H1 (cell line): Measurements from ENCODE around the gene ATXN7. TPM values are rescaled to one million over a fixed set of nuclear protein-coding genes. Genes with fewer than 3 reads are reported as not detected.

Experiments
- CTCF ChIA-PET: fragments of 300-600 bp; sonication (Branson Sonifier 250); formaldehyde crosslinking; loops from one replicate; lab custom pipeline; 2021; ENCODE audit not compliant: partially characterized antibody; lab: Charles Lee
- POLR2A ChIA-PET: fragments of 300-600 bp; sonication (Branson Sonifier 250); formaldehyde crosslinking; loops from one replicate; lab custom pipeline; 2021; ENCODE audit warnings: inconsistent platforms; ENCODE audit not compliant: partially characterized antibody; lab: Charles Lee
- DNase-seq, 2 experiments: peaks; one replicate each; pipeline versions ENCODE4 v3.0.0 to v3.0.0-alpha.2; 2010 to 2022; ENCODE audit warnings: low spot score in 2 of 2, low read depth in 1 of 2, mixed read lengths in 1 of 2
- FAIRE-seq: peaks from 2 replicates; lab custom pipeline; 2011; peaks lifted over from hg19 to GRCh38; lab: Jason Lieb, UNC
- H2AFZ ChIP-seq: 2 replicates; pipeline ENCODE4 v1.8.1; 2012; ENCODE audit warnings: low read length, inconsistent platforms
- H2AK5ac ChIP-seq: 2 replicates; pipeline ENCODE4 v1.6.1; 2013; ENCODE audit warnings: low read depth, low read length
- H2BK120ac ChIP-seq: replicated peaks from 2 replicates; pipeline ENCODE3; 2013; ENCODE audit warnings: low read depth, low read length, inconsistent platforms
- H2BK12ac ChIP-seq: 2 replicates; pipeline ENCODE4 v1.6.1; 2013; ENCODE audit warnings: low read depth, low read length
- H2BK15ac ChIP-seq: 2 replicates; pipeline ENCODE4 v1.6.1; 2013; ENCODE audit warnings: low read length
- H2BK20ac ChIP-seq: 2 replicates; pipeline ENCODE4 v1.6.1; 2013; ENCODE audit warnings: low read length
- H2BK5ac ChIP-seq: 2 replicates; pipeline ENCODE4 v1.6.1; 2013; ENCODE audit warnings: low read depth, low read length
- H3K14ac ChIP-seq: 2 replicates; pipeline ENCODE4 v1.6.1; 2013; ENCODE audit warnings: inconsistent platforms; ENCODE audit not compliant: insufficient read length
- H3K18ac ChIP-seq: 2 replicates; pipeline ENCODE4 v1.6.1; 2013; ENCODE audit warnings: low read length; ENCODE audit errors: extremely low read depth
- H3K23ac ChIP-seq: 2 replicates; pipeline ENCODE4 v1.6.1; 2013; ENCODE audit warnings: inconsistent platforms; ENCODE audit not compliant: insufficient read length
- H3K23me2 ChIP-seq: 2 replicates; pipeline ENCODE4 v1.6.1; 2013; ENCODE audit warnings: low read depth, low read length
- H3K27ac ChIP-seq: 2 replicates; pipeline ENCODE4 v1.6.1; 2011; ENCODE audit warnings: low read depth, low read length, inconsistent platforms
- H3K27me3 ChIP-seq, 4 experiments: replicated peaks in 1 of 4; 1 replicate in 1 of 4; 2 replicates in 3 of 4; pipeline versions ENCODE4 v1.6.1 to v1.8.1; 2011 to 2013; ENCODE audit warnings: low read length in 3 of 4, mild to moderate bottlenecking in 3 of 4, inconsistent platforms in 2 of 4, mixed read lengths in 2 of 4, moderate library complexity in 1 of 4; ENCODE audit not compliant: control insufficient read depth in 3 of 4, insufficient read depth in 3 of 4; ENCODE audit errors: extremely low read depth in 1 of 4
- H3K36me3 ChIP-seq, 4 experiments: 2 replicates each; pipeline versions ENCODE4 v1.6.1 to v1.8.1; 2011 to 2013; ENCODE audit warnings: mild to moderate bottlenecking in 4 of 4, low read length in 3 of 4, moderate library complexity in 2 of 4, control low read depth in 1 of 4, inconsistent platforms in 1 of 4; ENCODE audit not compliant: insufficient read depth in 4 of 4, control insufficient read depth in 2 of 4
- H3K4ac ChIP-seq: replicated peaks from 2 replicates; pipeline ENCODE3; 2013; ENCODE audit warnings: low read length, low read depth, mixed read lengths, inconsistent platforms; ENCODE audit not compliant: insufficient read length
- H3K4me1 ChIP-seq, 4 experiments: replicated peaks in 1 of 4; 1 replicate in 1 of 4; 2 replicates in 3 of 4; pipeline versions ENCODE4 v1.6.1 to v1.8.1; 2011 to 2013; ENCODE audit warnings: low read length in 3 of 4, inconsistent platforms in 2 of 4, mixed read lengths in 1 of 4; ENCODE audit not compliant: insufficient read depth in 4 of 4, control insufficient read depth in 3 of 4
- H3K4me2 ChIP-seq, 2 experiments: 2 replicates each; pipeline versions ENCODE4 v1.6.1 to v1.8.1; 2011 to 2013; ENCODE audit warnings: low read depth in 2 of 2, low read length in 2 of 2, control low read depth in 1 of 2, inconsistent platforms in 1 of 2, mild to moderate bottlenecking in 1 of 2; ENCODE audit not compliant: insufficient read depth in 1 of 2
- H3K4me3 ChIP-seq, 4 experiments: fragments of 200-600, 300-600 bp in 1 of 4; sonication (generic), shearing (Covaris generic), sonication (Bioruptor Twin) in 1 of 4; 2 replicates each; pipeline versions ENCODE4 v1.5.1 to v1.8.1; 2011 to 2016; ENCODE audit warnings: low read length in 4 of 4, low read depth in 3 of 4, control low read depth in 2 of 4, inconsistent platforms in 2 of 4, mild to moderate bottlenecking in 2 of 4, mixed read lengths in 1 of 4, moderate library complexity in 1 of 4; ENCODE audit not compliant: insufficient read depth in 2 of 4; ENCODE audit errors: extremely low read depth in 1 of 4
- H3K56ac ChIP-seq: replicated peaks from 2 replicates; pipeline ENCODE3; 2013; ENCODE audit warnings: low read depth, mild to moderate bottlenecking, mixed read lengths, low read length, inconsistent platforms; ENCODE audit not compliant: insufficient read length
- H3K79me1 ChIP-seq: 2 replicates; pipeline ENCODE4 v1.6.1; 2013; ENCODE audit warnings: low read depth, low read length, control low read depth
- H3K79me2 ChIP-seq, 2 experiments: 2 replicates each; pipeline versions ENCODE4 v1.6.1 to v1.8.1; 2012 to 2013; ENCODE audit warnings: low read length in 2 of 2, mild to moderate bottlenecking in 2 of 2, inconsistent platforms in 1 of 2; ENCODE audit not compliant: insufficient read depth in 2 of 2, control insufficient read depth in 1 of 2
- H3K9ac ChIP-seq, 4 experiments: replicated peaks in 1 of 4; 1 replicate in 1 of 4; 2 replicates in 3 of 4; pipeline versions ENCODE4 v1.6.1 to v1.8.1; 2011 to 2013; ENCODE audit warnings: low read depth in 3 of 4, low read length in 3 of 4, control low read depth in 2 of 4, mild to moderate bottlenecking in 2 of 4, moderate library complexity in 2 of 4, inconsistent platforms in 1 of 4; ENCODE audit errors: extremely low read depth in 1 of 4
- H3K9me3 ChIP-seq, 2 experiments: 2 replicates each; pipeline versions ENCODE4 v1.6.1 to v1.8.1; 2012 to 2013; ENCODE audit warnings: mild to moderate bottlenecking in 2 of 2, moderate library complexity in 2 of 2, control low read depth in 1 of 2, inconsistent platforms in 1 of 2, low read depth in 1 of 2, low read length in 1 of 2, mixed read lengths in 1 of 2; ENCODE audit not compliant: insufficient read depth in 2 of 2
- H4K20me1 ChIP-seq, 2 experiments: replicated peaks in 1 of 2; 2 replicates each; pipeline versions ENCODE3 to v1.8.1; 2011 to 2013; ENCODE audit warnings: inconsistent platforms in 2 of 2, low read length in 2 of 2, mild to moderate bottlenecking in 1 of 2; ENCODE audit not compliant: insufficient read depth in 2 of 2, control insufficient read depth in 1 of 2
- H4K5ac ChIP-seq: 2 replicates; pipeline ENCODE4 v1.6.1; 2013; ENCODE audit warnings: low read length, low read depth, mixed read lengths, inconsistent platforms; ENCODE audit not compliant: insufficient read length
- H4K8ac ChIP-seq: 2 replicates; pipeline ENCODE4 v1.8.0; 2013; ENCODE audit warnings: mild to moderate bottlenecking, moderate library complexity, low read length, inconsistent platforms; ENCODE audit not compliant: insufficient read depth; ENCODE audit errors: extremely low read depth
- H4K91ac ChIP-seq: replicated peaks from 2 replicates; pipeline ENCODE3; 2013; ENCODE audit warnings: low read length, mixed read lengths, inconsistent platforms; ENCODE audit not compliant: insufficient read length
- CHD2 ChIP-seq: IDR thresholded peaks from 2 replicates; pipeline ENCODE4 v1.6.1; 2012; ENCODE audit warnings: low read length, improper control_type of control experiment
- EZH2 ChIP-seq: fragments of 200-600 bp; sonication (generic); IDR thresholded peaks from 2 replicates; pipeline ENCODE4 v1.7.1; 2012; ENCODE audit warnings: low read depth, mild to moderate bottlenecking, moderate library complexity, low read length, inconsistent platforms; ENCODE audit not compliant: severe bottlenecking
- MAX ChIP-seq: IDR thresholded peaks from 2 replicates; pipeline ENCODE4 v1.6.1; 2012; ENCODE audit warnings: inconsistent platforms
- POLR2AphosphoS5 ChIP-seq: IDR thresholded peaks from 2 replicates; pipeline ENCODE4 v1.6.1; 2011; ENCODE audit warnings: low read depth, low read length
- TEAD4 ChIP-seq: IDR thresholded peaks from 2 replicates; pipeline ENCODE4 v1.6.1; 2012; ENCODE audit warnings: low read depth, low read length, inconsistent platforms, mixed read lengths
- USF2 ChIP-seq: IDR thresholded peaks from 2 replicates; pipeline ENCODE4 v1.6.1; 2011; ENCODE audit warnings: low read length, improper control_type of control experiment
- WGBS, 2 experiments: shearing (Covaris generic) in 1 of 2; methylation state at CpG; one replicate each; pipeline versions ENCODE4 v1.1.6 to v1.1.7; 2013 to 2015; ENCODE audit warnings: low lambda C conversion rate in 2 of 2, mixed read lengths in 2 of 2, inconsistent platforms in 1 of 2, low coverage in 1 of 2, missing lambda C conversion rate in 1 of 2; ENCODE audit not compliant: insufficient replicate concordance in 2 of 2, insufficient coverage in 1 of 2, insufficient read length in 1 of 2; ENCODE audit errors: extremely low coverage in 1 of 2, missing lambda C conversion rate in 1 of 2; 5-methylcytosine and 5-hydroxymethylcytosine counted together
- polyA plus RNA-seq, 7 experiments: library from polyadenylated mRNA; depleted of rRNA in 3 of 7; stranded (reverse) in 5 of 7; unstranded in 2 of 7; fragments of >200 nt in 5 of 7; fragments of 200-250 nt in 2 of 7; gene quantifications; 1 replicate in 5 of 7; 2 replicates in 1 of 7; 4 replicates in 1 of 7; pipeline versions ENCODE4 v1.2.1 to v1.2.3, GENCODE V29; 2011 to 2013; ENCODE audit warnings: missing spikeins in 2 of 7, mixed read lengths in 2 of 7
- total RNA-seq: library from RNA; stranded (reverse); fragmentation: NEBNext Ultra II Directional; extraction: Animal tissue kit (Norgen Biotek cat#: 25700); gene quantifications from 2 replicates; pipeline ENCODE4 v1.2.1, GENCODE V29; 2021

Gene ATXN7
- total and polyA plus RNA-seq, 2 of the 8 experiments (the other 6 are each of a cell fraction or from before 2014, with no cell fraction given) = 15.5 to 16.8 TPM

GRCh38 chr3:64002233-64002632 is 138.6 kb downstream of the ATXN7 start:
- WGBS, 2 experiments = 81% methylated on average over 4 of the region's 4 CpGs; no CpG with 5 or more reads in 1 of the 2 experiments

More at GRCh38 chr3:64002233-64002632, 138.6 kb downstream of the ATXN7 start:
- no peak for FAIRE-seq
- no peak overlapping the region for H4K91ac ChIP-seq
- H3K18ac ChIP-seq = no peak overlapping the region
- no peak overlapping the region for H2BK5ac ChIP-seq
- no peak overlapping the region for H3K27ac ChIP-seq
- peaks cover 0 to 2% of the 10 kb centered on the region in 2 experiments for H4K20me1 ChIP-seq
- H3K79me1 ChIP-seq = no peaks in the 10 kb centered on the region
- no peak overlapping the region for H3K14ac ChIP-seq
- H3K23me2 ChIP-seq = no peaks in the 10 kb centered on the region
- no peak overlapping the region for H3K4me2 ChIP-seq
- POLR2A ChIA-PET = no interaction called here
- H2BK20ac ChIP-seq = no peak overlapping the region
- no peak overlapping the region for H3K56ac ChIP-seq
- no peak overlapping the region for H2BK12ac ChIP-seq
- H3K27me3 ChIP-seq = no peaks in the 10 kb centered on the region
- H3K4me1 ChIP-seq = peaks cover 3 to 6% (median 5%) of the 10 kb centered on the region in 4 experiments; a peak in 4 of 7 replicates
- no peak overlapping the region for H3K4me3 ChIP-seq
- H2BK120ac ChIP-seq = no peak overlapping the region
- DNase-seq = no peak
- H2AK5ac ChIP-seq = no peak overlapping the region
- H3K9ac ChIP-seq = no peak overlapping the region
- H3K23ac ChIP-seq = no peak overlapping the region
- TF ChIP-seq POLR2AphosphoS5 (no peak), MAX (no peak), EZH2 (no peak), USF2 (no peak), TEAD4 (no peak), CHD2 (no peak)
- no peak overlapping the region for H2AFZ ChIP-seq
- no peak overlapping the region for H3K4ac ChIP-seq
- no peak overlapping the region for H2BK15ac ChIP-seq
- H3K36me3 ChIP-seq = peaks cover 0 to 23% (median 7%) of the 10 kb centered on the region in 4 experiments; a peak in 5 of 8 replicates
- H4K8ac ChIP-seq = no peak overlapping the region
- no peaks in the 10 kb centered on the region for H3K79me2 ChIP-seq
- CTCF ChIA-PET = interaction anchor here (1.2 kb wide), 1 partner anchor 9 kb away, joined by 5 read pairs; no protein-coding TSS in a partner anchor
- no peak overlapping the region for H4K5ac ChIP-seq
- H3K9me3 ChIP-seq = no peaks in the 10 kb centered on the region
